HCT116 (cell line): ENCODE measurements around the gene CEACAM3. TPM values are rescaled to one million over a fixed set of nuclear protein-coding genes. Genes with fewer than 3 reads are reported as not detected.

Source experiments
- ATAC-seq: fragments of 200-7000 bp; cut with Tn5 transposase; 2 replicates; pipeline ENCODE4 v1.9.1; 2020; ENCODE audit warnings: mild to moderate bottlenecking, moderate library complexity
- BruUV-seq: library from RNA; stranded (reverse); fragments of 400-500 nt; replicated peaks from 2 replicates; lab custom pipeline; 2021; lab: Mats Ljungman, UMichigan
- CTCF ChIA-PET: fragments of 300-600 bp; sonication (Branson Sonifier 250); formaldehyde crosslinking; loops from one replicate; lab custom pipeline; 2021; ENCODE audit warnings: antibody characterized with exemption; lab: Charles Lee
- POLR2A ChIA-PET: fragments of 300-600, 350-600 bp; sonication (Branson Sonifier 250); formaldehyde crosslinking; loops from one replicate; lab custom pipeline; 2021; ENCODE audit warnings: antibody characterized with exemption; lab: Charles Lee
- RAD21 ChIA-PET, 2 experiments: fragments of 300-600 bp; sonication (Branson Sonifier 250); formaldehyde crosslinking; loops; one replicate each; lab custom pipeline; 2023; ENCODE audit warnings: low total read pairs in 2 of 2; ENCODE audit not compliant: uncharacterized antibody in 2 of 2, unreplicated experiment in 2 of 2, low non-redundant PET in 1 of 2; lab: Charles Lee
- DNase-seq: peaks from one replicate; pipeline ENCODE4 v3.0.0-alpha.2; 2010; ENCODE audit warnings: low read depth, low spot score
- H2AFZ ChIP-seq: fragments of 200-600 bp; shearing (Covaris generic), sonication (generic); 2 replicates; pipeline ENCODE4 v1.6.1; 2017; ENCODE audit warnings: low read depth, mixed run types, mixed read lengths, antibody characterized with exemption, low read length; ENCODE audit not compliant: poor library complexity, severe bottlenecking
- H3K27ac ChIP-seq: 2 replicates; pipeline ENCODE4 v1.5.1; 2012; ENCODE audit warnings: low read depth, low read length
- H3K27me3 ChIP-seq: fragments of 200-600 bp; sonication (generic); 2 replicates; pipeline ENCODE4 v1.6.1; 2016; ENCODE audit warnings: mixed run types, low read length, mixed read lengths; ENCODE audit not compliant: insufficient read depth
- H3K36me3 ChIP-seq, 2 experiments: fragments of 200-500 bp in 1 of 2; fragments of 200-600 bp in 1 of 2; sonication (Bioruptor generic) in 1 of 2; sonication (generic) in 1 of 2; 2 replicates each; pipeline versions ENCODE4 v1.5.1 to v1.6.1; 2014 to 2016; ENCODE audit warnings: low read length in 2 of 2, inconsistent platforms in 1 of 2, mixed read lengths in 1 of 2, mixed run types in 1 of 2; ENCODE audit not compliant: insufficient read depth in 2 of 2, control insufficient read depth in 1 of 2
- H3K4me1 ChIP-seq, 2 experiments: fragments of 200-600 bp in 1 of 2; sonication (generic) in 1 of 2; 2 replicates each; pipeline versions ENCODE4 v1.5.1 to v1.6.1; 2012 to 2017; ENCODE audit warnings: low read length in 2 of 2, inconsistent platforms in 1 of 2, mild to moderate bottlenecking in 1 of 2, mixed read lengths in 1 of 2, mixed run types in 1 of 2, moderate library complexity in 1 of 2; ENCODE audit not compliant: insufficient read depth in 2 of 2, control insufficient read depth in 1 of 2
- H3K4me2 ChIP-seq: fragments of 200-600 bp; sonication (generic); 2 replicates; pipeline ENCODE4 v1.6.1; 2017; ENCODE audit warnings: mixed run types, low read length, mixed read lengths
- H3K4me3 ChIP-seq, 2 experiments: fragments of 200-600 bp in 1 of 2; sonication (generic) in 1 of 2; replicated peaks in 1 of 2; 2 replicates each; pipeline ENCODE4 v1.5.1; 2011 to 2016; ENCODE audit warnings: low read length in 2 of 2, control low read depth in 1 of 2, low read depth in 1 of 2, mild to moderate bottlenecking in 1 of 2, mixed read lengths in 1 of 2, mixed run types in 1 of 2
- H3K79me2 ChIP-seq: fragments of 200-600 bp; sonication (generic); 2 replicates; pipeline ENCODE4 v1.6.1; 2017; ENCODE audit warnings: mild to moderate bottlenecking, mixed run types, low read length, moderate library complexity, mixed read lengths; ENCODE audit not compliant: insufficient read depth
- H3K9ac ChIP-seq: fragments of 200-600 bp; sonication (generic); 2 replicates; pipeline ENCODE4 v1.6.1; 2016; ENCODE audit warnings: low read length, mixed read lengths
- H3K9me2 ChIP-seq: fragments of 200-600 bp; sonication (generic), shearing (Covaris generic); 2 replicates; pipeline ENCODE4 v1.6.1; 2017; ENCODE audit warnings: mixed run types, mild to moderate bottlenecking, moderate library complexity; ENCODE audit not compliant: insufficient read depth
- H3K9me3 ChIP-seq, 2 experiments: fragments of 200-500 bp in 1 of 2; fragments of 200-600 bp in 1 of 2; sonication (Bioruptor generic) in 1 of 2; sonication (generic) in 1 of 2; 2 replicates each; pipeline ENCODE4 v1.6.1; 2014 to 2017; ENCODE audit warnings: low read length in 2 of 2, mixed read lengths in 2 of 2, inconsistent platforms in 1 of 2, low read depth in 1 of 2, mild to moderate bottlenecking in 1 of 2, mixed run types in 1 of 2, moderate library complexity in 1 of 2; ENCODE audit not compliant: control insufficient read depth in 1 of 2, insufficient read depth in 1 of 2
- H4K20me1 ChIP-seq: fragments of 200-600 bp; sonication (generic), shearing (Covaris generic); 2 replicates; pipeline ENCODE4 v1.6.1; 2017; ENCODE audit warnings: mixed run types, mild to moderate bottlenecking, moderate library complexity; ENCODE audit not compliant: insufficient read depth
- ELF1 ChIP-seq: IDR thresholded peaks from 2 replicates; pipeline ENCODE4 v1.6.1; 2012; ENCODE audit warnings: low read depth, borderline replicate concordance
- EZH2phosphoT487 ChIP-seq: fragments of 200-600 bp; IDR thresholded peaks from 2 replicates; pipeline ENCODE4 v1.6.1; 2018; ENCODE audit warnings: antibody characterized with exemption, borderline replicate concordance
- FOSL1 ChIP-seq: IDR thresholded peaks from 2 replicates; pipeline ENCODE4 v1.6.1; 2012; ENCODE audit warnings: low read depth
- JUND ChIP-seq: IDR thresholded peaks from 2 replicates; pipeline ENCODE4 v1.6.1; 2012
- POLR2A ChIP-seq: IDR thresholded peaks from 2 replicates; pipeline ENCODE4 v1.7.0; 2011; ENCODE audit warnings: borderline replicate concordance; ENCODE audit not compliant: insufficient read depth, insufficient read length; ENCODE audit errors: extremely low read depth
- POLR2AphosphoS5 ChIP-seq: IDR thresholded peaks from 2 replicates; pipeline ENCODE4 v1.6.1; 2011; ENCODE audit warnings: mild to moderate bottlenecking, low read depth, low read length, moderate library complexity
- SP1 ChIP-seq: IDR thresholded peaks from 2 replicates; pipeline ENCODE4 v1.6.1; 2012; ENCODE audit warnings: low read depth
- SRF ChIP-seq: IDR thresholded peaks from 2 replicates; pipeline ENCODE4 v1.6.1; 2012; ENCODE audit warnings: low read depth
- TCF7L2 ChIP-seq: IDR thresholded peaks from 2 replicates; pipeline ENCODE4 v1.7.0; 2011; ENCODE audit warnings: borderline replicate concordance, inconsistent platforms; ENCODE audit not compliant: insufficient read depth, insufficient read length; ENCODE audit errors: extremely low read depth
- YY1 ChIP-seq: IDR thresholded peaks from 2 replicates; pipeline ENCODE4 v1.6.1; 2011; ENCODE audit warnings: low read length, low read depth, moderate library complexity, mild to moderate bottlenecking; ENCODE audit not compliant: insufficient replicate concordance; ENCODE audit errors: extremely low read depth
- ZNF274 ChIP-seq: fragments of 200-500 bp; sonication (Bioruptor generic); IDR thresholded peaks from 2 replicates; pipeline ENCODE4 v1.6.1; 2014; ENCODE audit warnings: mild to moderate bottlenecking, low read depth, low read length, inconsistent platforms
- intact Hi-C: fragments of 100-400 bp; cut with micrococcal nuclease; formaldehyde crosslinking; loops from 2 replicates; pipeline ENCODE4 v1.10.0; 2022
- total RNA-seq: library from RNA; stranded (reverse); gene quantifications from one replicate; pipeline ENCODE4 v1.2.1, GENCODE V29; 2021; ENCODE audit not compliant: unreplicated experiment
- TF ChIP-seq, protein P1 (sequence below): IDR thresholded peaks from 2 replicates; pipeline ENCODE4 v1.6.1; 2012
- TF ChIP-seq, protein P2 (sequence below): IDR thresholded peaks from 2 replicates; pipeline ENCODE4 v1.6.1; 2011; ENCODE audit warnings: mild to moderate bottlenecking, low read length, moderate library complexity; ENCODE audit not compliant: insufficient replicate concordance; ENCODE audit errors: extremely low read depth
- TF ChIP-seq, protein P3 (sequence below): IDR thresholded peaks from 2 replicates; pipeline ENCODE4 v1.6.1; 2012

Gene CEACAM3
- total RNA-seq, 1 experiment from 2014 or later: not detected

DNA sequence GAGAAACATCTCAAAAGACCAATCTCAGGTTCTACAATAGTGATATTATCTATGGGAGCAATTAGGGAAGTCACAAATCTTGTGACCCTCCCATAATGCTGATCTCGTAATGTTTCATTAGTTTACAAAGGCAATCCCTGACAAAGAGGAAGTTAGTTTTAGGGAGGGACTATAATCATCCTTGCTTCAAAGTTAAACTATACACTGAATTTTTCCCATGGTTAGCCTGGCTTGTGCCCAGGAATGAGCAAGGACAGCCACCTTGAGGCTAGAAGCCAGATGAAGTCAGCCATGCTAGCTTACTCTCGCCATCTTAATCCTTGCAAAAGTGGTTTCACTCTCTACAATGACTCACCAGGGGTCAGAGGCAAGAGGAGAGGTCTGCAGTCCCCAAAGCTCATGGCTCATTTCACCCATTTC is 5.4 kb downstream of the CEACAM3 start:
- DNase-seq (no peak), ATAC-seq (no peak)
- Histone ChIP-seq H3K36me3 (no peaks in the 10 kb centered on the region), H3K9me3 (no peaks in the 10 kb centered on the region), H3K27me3 (peaks cover 8% of the 10 kb centered on the region), H4K20me1 (no peaks in the 10 kb centered on the region), H3K27ac (no peak overlapping the region), H3K4me2 (no peak overlapping the region), H3K79me2 (no peaks in the 10 kb centered on the region), H3K9me2 (no peaks in the 10 kb centered on the region), H3K4me3 (no peak overlapping the region), H3K9ac (no peak overlapping the region), H3K4me1 (no peaks in the 10 kb centered on the region), H2AFZ (no peak overlapping the region)
- intact Hi-C loops: no loop called here
- RAD21 ChIA-PET: no interaction called here
- POLR2A ChIA-PET: no interaction called here
- CTCF ChIA-PET: interaction anchor here (1.1 to 4.9 kb wide), 2 partner anchors 9 to 49 kb away, joined by 4 to 24 read pairs; no protein-coding TSS in a partner anchor
- TF ChIP-seq, protein P1, sequence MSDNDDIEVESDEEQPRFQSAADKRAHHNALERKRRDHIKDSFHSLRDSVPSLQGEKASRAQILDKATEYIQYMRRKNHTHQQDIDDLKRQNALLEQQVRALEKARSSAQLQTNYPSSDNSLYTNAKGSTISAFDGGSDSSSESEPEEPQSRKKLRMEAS: no peak
- TF ChIP-seq TCF7L2: no peak
- TF ChIP-seq SRF: no peak
- TF ChIP-seq, protein P2, sequence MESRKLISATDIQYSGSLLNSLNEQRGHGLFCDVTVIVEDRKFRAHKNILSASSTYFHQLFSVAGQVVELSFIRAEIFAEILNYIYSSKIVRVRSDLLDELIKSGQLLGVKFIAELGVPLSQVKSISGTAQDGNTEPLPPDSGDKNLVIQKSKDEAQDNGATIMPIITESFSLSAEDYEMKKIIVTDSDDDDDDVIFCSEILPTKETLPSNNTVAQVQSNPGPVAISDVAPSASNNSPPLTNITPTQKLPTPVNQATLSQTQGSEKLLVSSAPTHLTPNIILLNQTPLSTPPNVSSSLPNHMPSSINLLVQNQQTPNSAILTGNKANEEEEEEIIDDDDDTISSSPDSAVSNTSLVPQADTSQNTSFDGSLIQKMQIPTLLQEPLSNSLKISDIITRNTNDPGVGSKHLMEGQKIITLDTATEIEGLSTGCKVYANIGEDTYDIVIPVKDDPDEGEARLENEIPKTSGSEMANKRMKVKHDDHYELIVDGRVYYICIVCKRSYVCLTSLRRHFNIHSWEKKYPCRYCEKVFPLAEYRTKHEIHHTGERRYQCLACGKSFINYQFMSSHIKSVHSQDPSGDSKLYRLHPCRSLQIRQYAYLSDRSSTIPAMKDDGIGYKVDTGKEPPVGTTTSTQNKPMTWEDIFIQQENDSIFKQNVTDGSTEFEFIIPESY: no peak
- TF ChIP-seq, protein P3, sequence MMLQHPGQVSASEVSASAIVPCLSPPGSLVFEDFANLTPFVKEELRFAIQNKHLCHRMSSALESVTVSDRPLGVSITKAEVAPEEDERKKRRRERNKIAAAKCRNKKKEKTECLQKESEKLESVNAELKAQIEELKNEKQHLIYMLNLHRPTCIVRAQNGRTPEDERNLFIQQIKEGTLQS: no peak
- TF ChIP-seq SP1: no peak
- no peak for TF ChIP-seq POLR2A
- TF ChIP-seq JUND: no peak
- TF ChIP-seq ZNF274: no peak
- TF ChIP-seq YY1: no peak
- TF ChIP-seq POLR2AphosphoS5: no peak
- no peak for TF ChIP-seq FOSL1
- TF ChIP-seq ELF1: no peak
- no peak for TF ChIP-seq EZH2phosphoT487
- BruUV-seq: no TSS peak
